Measurements from ENCODE around the gene ABCG2.
A peak's percentile ranks its signal among the peaks of the same experiment; 100 is the strongest.

Gene ABCG2

DNA sequence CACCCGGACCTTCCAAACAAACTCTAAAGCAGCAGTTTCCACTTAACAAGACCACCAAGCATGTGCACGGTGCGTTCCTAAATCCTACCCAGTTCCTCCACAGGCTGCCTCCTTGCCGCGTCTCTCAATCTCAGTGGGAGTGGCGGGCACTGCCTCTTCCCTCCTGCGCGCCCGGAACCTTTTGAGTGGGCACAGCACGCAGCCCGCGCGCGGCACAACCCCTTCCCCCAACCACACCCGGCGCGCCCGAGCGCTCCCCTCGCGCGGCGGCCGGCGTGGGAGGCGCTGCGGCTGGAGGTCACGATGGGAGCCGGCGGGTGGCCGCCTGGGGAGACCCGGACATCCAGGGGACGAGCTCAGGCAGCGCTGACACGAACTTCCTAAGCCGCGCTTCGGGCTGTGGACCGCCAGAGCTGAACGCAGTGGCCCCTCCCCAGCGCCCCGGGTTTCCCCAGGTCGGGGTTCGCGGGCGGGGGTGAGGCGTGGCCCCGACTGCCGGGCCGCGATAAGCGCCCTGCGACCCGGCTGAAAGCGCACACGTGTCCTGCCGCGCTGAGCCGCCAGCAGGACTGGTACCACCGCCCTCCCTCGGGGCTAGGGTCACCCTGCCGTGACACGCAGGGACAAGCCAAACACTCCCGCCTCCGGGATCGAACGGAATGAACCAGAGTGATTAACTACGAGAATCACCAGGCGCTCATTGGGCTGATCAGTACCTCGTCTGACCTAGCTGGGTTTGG lies at the start of gene ABCG2:
TSS of gene ABCG2 (minus strand) at position 151 of the 740 bp plus-strand sequence. CDS start 18,644 bp downstream, outside the sequence.
- DNase-seq (ENCODE audit: low spot score): peak; percentile 53

DNA sequence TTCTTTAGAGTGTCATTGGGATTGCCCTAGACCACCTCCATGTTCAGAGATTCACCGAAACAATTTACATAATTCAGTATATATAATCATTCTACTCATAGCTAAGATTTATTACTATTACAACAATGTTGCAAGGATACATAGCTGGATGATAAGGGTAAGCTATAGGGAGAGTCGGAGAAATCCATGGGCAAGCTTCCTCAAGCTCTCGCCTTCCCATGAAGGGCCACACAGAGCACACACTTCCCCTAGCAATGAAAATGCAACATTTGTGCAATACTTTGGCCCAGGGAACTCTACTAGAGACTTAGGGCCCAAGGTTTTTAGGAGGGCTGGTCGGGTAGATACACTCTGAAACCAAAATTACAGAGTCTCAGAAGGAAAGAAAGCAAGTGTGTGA lies 49.7 kb upstream of the ABCG2 start:
- DNase-seq (ENCODE audit: low spot score): no peak

DNA sequence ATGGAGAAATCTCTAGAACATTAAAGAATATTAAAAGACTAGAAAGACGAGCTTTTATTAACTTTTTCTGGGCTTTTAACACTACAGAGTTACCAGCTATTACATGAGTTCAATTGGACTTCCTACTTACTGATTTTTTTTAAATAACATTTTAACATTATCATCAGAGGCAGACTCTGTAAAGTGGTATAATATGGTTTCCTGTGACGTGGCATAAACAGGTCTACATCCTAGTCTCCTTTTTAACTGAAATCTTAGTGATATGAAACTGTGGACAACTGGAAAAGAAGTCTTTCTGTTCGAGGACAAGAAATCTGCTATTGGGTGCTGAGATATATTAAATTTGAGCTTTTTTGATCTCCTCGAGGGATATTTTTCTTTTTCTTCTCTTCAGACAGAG lies 48.7 kb upstream of the ABCG2 start:
- no peak for DNase-seq (ENCODE audit: low spot score)

DNA sequence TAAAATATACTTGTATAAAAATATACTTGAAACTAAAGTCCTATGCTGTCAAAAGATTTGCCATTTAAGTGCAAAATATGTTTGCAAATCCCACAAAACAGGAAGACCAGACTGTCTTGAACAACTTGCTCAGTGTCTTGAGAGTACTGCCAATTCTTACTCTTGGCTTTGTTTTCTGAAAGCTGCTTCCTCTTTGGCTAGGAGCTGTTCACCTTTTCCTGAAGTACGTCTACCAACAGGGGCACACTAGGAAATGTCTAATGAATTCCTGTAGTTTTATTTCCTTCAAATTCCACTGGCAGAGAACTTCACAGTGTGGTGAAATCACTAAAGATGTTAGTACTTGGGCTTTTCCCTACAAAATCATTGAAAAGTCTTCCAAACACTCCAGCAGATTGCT lies 46.4 kb upstream of the ABCG2 start:
- DNase-seq (ENCODE audit: low spot score): no peak

DNA sequence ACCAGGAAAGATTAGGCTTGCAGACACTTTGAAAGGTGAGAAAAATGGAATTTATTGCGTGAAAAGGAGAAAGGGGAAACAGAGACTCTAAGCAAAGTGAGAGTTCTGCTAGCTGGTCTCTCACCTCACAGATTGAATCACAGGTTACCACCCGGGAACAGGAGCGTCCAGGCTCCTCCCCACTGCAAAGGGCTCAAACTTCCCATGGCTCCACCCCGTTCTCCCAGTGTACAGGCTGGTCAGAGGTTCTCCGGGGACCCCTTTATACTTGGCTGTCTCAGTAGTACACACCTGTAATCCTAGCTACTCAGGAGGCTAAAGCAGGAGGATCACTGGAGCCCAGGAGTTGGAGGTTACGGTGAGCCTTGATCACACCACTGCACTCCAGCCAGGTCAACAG lies 44.0 kb upstream of the ABCG2 start:
- DNase-seq (ENCODE audit: low spot score): no peak

DNA sequence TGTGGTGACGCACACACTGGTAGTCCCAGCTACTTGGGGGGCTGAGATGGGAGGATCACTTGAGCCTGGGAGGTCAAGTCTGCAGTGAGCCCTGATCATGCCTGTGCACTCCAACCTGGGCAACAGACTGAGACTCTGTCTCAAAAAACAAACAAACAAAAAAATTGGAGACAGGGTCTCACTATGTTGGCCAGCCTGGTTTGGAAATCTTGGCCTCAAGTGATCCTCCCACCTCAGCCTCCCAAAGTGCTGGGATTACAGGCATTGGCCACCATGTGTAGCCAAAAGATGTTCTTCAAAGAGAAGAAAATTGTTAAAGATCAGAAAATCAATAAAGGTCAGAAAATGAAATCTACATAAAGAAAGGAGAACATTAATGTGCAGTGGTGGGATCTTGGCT lies 41.7 kb upstream of the ABCG2 start:
- no peak for DNase-seq (ENCODE audit: low spot score)

DNA sequence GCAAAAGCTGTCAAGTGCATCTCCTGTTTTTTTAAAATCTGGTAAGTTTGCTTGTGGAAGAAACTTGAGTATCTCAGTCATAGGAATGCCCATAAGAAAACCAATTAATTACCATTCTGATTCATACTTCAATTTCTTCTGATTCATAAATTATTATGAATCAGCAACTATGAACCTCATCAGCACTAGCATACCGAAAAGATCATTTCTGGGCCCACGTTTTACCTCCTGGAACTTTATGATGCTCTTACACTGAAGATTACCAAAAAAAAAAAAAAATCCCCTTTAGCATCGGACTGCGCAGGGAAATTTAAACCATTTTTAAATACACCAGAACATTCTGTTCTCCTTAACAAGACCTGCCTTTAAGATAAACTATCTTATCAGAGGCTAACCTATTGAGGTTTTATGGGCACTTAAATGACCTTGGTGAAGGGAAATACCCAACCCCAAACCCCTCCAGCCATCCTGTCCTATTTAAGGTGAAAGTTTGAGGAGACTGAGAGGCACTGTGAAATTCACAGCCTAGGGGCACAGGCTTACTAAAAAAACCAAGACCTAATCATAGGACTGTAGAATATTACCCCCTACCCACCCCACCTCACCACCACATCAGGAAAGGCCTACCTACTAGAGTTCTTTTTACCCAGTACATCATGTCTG lies 38.2 kb upstream of the ABCG2 start:
- no peak for DNase-seq (ENCODE audit: low spot score)

DNA sequence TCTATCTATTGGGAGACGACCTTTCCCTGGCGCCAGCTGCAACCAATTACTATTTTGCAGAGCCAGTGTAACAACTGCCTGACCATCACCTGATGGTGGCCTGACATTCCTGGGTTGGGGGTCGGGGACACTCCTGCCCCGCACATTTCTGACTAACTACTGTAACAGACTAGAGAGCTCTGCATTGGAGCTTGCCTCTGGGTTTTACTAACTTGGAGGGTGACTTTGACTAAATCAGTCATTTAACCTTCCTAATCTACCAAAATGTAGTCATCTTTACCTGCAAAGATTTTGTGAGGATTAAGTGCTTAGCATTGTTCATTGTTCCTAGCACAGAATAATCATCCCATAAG lies 37.5 kb upstream of the ABCG2 start:
- DNase-seq (ENCODE audit: low spot score): no peak

DNA sequence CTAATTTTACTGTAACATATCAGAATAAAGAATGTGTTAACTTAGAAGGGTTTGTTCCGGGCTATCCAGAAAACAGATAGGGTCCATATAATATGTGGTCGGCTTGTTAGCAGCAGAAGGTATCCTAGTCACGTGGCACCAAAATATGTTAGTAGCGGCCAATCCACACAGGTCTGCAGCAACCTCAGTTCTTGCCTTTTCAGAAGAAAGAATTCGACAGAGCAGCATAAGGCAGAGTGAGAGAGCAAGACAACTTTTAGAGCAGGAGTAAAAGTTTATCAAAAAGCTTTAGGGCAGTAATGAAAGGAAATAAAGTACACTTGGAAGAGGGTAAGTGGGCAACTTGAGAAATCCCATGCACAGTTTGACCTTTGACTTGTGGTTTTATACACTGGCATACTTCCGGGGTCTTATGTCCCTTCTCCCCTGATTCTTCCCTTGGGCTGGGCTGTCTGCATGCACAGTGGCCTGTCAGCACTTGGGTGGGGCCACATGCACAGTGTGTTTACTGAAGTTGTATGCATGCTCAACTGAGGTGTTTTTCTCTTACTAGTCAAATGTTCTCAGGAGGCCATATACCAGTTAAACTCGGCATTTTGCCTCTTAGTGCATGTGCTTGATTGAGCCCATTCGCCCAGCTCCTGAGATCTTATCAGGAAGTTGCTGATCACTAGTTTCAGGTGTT lies 37.0 kb upstream of the ABCG2 start:
- peak; percentile 55 for DNase-seq (ENCODE audit: low spot score)

DNA sequence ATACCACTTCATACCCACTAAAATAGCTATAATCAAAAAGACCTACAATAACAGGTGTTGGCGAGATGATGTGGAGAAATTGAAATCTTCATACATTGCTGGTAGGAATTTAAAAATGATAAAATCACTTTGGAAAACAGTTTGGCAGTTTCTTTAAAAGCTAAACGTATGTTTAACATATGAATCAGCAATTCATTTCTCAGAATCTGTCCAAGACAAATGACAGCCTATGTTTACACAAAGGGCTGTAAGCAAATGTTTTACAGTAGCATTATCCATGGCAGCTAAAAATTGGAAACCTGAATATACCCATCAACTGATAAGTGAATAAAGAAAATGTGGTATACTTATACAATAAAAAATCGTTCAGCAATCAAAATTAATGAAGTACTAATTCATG lies 33.0 kb upstream of the ABCG2 start:
- no peak for DNase-seq (ENCODE audit: low spot score)

DNA sequence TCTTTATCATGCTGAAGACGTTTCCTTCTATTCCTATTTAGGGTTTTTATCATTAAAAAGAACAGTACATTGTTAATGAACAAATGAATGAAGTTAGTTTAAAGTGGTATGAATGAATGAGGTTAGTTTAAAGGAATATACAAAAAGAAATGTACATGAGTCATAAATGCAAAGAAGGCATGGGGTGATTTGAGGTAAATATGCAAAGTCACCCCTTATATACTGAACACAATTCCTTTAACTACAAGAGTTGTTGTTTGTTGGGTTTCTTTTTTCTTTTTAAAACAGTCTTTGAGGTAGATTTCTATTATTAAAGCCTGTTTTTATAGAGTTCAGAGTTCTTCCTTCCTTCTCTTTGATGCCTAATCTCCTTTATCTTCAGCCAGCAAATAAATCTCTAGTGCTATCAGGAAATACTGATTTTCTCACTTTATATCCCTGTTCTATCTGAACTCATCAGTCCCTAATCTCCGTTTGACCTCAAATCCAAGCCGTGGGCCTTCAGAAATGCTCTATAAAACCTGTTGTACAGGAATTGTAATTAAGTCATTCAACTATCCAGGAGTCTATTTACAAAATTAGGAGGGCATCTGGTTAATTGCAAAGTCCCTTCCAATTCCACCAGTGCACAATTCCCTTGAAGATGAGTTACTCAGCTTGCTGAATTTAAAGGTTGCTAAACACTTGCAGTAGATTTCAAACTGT lies 31.6 kb upstream of the ABCG2 start:
- peak; percentile 52 for DNase-seq (ENCODE audit: low spot score)

DNA sequence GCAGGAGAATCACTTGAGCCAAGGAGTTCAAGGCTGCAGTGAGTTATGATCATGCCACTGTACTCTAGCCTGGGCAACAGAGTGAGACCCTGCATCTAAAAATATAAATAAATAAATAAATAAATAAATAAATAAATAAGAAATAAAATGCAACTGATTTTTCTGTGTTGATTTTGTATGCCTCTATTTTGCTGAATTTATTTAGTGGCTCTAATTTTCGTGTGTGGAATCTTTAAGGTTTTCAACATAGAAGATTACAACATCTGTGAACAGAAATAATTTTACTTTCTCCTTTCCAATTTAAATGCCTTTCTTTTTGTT lies 30.9 kb upstream of the ABCG2 start:
- DNase-seq (ENCODE audit: low spot score): no peak

DNA sequence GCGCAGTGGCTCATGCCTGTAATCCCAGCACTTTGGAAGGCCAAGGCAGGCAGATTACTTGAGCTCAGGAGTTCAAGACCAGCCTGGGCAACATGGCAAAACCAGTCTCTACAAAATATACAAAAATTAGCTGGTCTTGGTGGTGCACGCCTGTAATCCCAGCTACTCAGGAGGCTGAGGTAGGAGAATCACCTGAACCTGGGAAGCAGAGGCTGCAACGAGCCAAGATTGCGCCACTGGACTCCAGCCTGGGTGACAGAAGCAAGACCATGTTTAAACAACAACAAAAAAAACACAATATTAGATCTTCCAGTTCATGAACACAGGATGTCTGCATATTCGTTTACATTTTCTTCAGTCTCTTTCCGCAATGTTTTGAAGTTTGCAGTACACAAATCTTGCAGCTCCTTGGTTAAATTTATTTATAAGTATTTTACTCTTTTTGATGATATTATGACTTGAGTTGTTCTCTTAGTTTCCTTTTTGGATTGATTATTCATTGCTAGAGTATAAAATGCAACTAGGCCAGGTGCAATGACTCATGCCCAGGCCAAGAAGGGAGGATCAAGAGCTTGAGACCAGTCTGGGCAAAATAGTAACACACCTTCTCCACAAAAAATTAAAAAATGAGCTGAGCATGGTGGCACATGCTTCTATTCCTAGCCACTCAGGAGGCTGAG lies 30.4 kb upstream of the ABCG2 start:
- no peak for DNase-seq (ENCODE audit: low spot score)

DNA sequence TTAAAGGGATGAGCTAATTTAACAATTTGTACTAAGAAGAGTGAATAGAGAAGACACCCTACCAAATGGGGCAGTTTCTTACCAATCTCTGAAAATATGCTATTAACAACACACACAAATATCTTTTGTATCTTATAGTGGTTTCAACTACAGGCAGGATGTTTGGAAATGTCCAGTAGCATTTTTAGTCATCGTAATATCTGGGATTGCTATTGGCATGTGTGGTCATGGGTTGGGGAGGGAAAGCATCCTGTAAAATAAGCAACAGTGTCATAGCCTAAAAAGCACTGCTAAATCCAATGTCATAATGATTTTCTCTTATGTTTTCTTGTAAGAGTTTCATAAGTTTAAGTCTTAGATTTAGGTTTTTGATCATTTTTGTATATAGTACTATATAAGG lies 29.3 kb upstream of the ABCG2 start:
- DNase-seq (ENCODE audit: low spot score): no peak

DNA sequence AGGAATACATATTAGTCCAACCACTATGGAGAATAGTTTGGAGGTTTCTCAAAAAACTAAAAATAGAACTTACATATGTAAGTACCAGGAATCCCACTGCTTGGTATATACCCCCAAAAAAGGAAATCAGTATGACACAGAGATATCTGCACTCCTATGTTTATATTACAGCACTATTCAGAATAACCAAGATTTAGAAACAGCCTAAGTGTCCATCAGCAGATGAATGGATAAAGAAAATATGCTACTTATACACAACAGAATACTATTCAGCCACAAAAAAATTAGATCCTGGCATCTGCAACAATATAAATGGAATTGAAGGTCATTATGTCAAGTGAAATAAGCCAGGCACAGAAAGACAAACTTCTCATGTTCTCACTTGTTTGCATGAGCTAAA lies 27.5 kb upstream of the ABCG2 start:
- no peak for DNase-seq (ENCODE audit: low spot score)

DNA sequence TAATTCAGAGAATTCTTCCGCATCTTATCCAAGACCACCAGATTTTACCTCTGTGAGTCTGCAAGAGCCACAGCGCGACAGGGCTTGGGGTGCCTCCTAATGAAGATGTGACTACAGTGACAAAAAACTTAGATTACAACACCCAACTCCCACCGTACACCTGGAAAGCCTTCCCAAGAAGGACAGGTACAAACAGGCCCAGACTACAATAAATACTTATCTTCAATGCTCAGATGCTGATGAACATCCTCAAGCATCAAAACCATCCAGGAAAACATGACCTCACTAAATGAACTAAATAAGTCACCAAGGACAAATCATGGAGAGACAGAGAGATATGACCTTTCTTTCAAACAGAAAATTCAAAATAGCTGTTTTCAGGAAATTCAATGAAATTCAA lies 20.8 kb upstream of the ABCG2 start:
- DNase-seq (ENCODE audit: low spot score): no peak

DNA sequence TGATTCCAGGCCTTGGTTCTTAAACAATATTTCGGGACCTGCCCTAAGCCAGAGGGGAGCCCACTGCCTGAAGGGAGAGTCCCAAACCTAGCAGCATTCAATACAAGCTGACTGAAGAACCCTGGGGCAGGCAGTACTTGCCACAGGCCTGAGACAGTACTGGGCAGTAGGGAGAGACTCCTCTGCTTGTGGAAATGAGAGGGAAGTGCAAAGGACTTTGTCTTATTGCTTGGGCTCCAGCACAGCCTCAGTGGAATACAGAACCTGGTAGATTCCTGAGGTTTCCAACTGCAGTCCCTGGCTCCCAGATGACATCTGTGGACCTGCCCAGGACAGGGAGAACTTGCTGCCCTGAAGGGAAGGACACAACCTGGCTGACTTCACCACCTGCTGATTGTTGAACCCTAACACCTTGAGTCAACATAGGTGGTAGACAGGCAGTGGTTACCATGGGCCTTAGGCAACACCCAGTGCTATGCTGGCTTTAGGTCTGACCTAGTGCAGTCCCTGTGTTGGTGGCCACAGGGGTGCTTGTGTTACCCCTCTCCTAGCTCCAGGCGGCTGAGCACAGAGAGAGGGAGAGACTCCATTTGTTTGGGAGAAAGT lies 20.3 kb upstream of the ABCG2 start:
- no peak for DNase-seq (ENCODE audit: low spot score)

DNA sequence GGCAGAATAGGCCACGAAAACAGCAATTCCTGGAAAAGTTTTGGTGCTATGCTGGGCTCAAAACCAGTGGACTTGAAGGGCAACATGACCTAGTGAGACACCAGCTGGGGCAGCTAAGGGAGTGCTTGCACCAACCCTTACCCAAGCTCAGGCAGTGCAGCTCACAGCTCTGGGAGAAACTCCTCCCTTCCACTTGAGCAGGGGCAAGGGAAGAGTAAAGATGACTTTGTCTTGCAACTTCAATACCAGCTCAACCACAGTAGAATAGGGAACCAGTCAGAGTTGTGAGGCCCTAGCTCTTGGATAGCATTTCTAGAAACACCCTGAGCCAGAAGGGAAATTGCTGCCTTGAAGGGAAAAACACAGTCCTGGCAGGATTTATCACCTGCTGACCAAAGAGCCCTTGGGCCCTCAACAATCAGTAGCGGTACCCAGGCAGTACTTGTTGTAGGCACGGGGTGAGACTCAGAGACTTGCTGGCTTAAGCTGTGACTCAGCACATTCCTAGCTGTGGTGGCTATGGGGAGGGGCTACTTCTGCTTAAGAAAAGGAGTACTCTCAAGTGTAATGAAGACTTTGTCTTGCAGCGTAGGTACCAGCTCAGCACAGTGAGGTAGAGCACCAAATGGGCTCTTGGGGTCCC lies 19.7 kb upstream of the ABCG2 start:
- peak; percentile 84 for DNase-seq (ENCODE audit: low spot score)

DNA sequence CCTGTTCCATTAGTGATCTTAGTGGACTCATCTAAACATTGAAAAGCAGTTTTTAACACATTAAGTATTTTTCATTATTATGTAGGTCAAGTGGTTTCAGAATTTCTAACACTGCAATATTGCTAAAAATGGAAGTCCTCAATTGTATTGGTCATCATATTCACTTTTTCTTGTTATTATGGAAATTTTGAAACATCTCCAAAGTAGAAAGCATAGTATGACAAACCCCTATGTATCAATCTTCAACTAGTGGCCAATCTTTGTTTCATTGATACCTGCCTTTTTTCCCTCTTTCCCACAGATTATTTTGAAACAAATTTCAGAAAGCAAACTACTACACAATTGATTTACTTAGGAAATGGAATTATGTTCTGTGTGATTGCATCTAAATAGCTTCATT lies 14.5 kb upstream of the ABCG2 start:
- no peak for DNase-seq (ENCODE audit: low spot score)

DNA sequence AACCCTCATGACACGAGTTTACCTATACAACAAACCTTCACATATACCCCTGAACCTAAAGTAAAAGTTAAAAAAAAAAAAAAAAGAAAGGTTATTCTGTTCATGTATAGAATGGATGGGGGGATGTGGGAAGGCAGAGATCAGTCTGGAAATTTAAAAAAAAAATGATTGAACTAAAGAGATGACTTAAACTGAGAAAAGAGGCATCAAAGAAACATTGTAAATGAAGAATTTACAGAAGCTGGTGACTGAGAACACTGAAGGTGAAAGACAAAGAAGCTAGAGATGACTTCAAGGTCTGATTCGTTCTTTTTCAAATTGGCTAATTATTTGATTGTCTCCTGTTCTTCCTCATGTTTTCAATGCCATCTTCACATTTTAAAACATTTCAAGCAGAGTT lies 12.8 kb upstream of the ABCG2 start:
- DNase-seq (ENCODE audit: low spot score): no peak

DNA sequence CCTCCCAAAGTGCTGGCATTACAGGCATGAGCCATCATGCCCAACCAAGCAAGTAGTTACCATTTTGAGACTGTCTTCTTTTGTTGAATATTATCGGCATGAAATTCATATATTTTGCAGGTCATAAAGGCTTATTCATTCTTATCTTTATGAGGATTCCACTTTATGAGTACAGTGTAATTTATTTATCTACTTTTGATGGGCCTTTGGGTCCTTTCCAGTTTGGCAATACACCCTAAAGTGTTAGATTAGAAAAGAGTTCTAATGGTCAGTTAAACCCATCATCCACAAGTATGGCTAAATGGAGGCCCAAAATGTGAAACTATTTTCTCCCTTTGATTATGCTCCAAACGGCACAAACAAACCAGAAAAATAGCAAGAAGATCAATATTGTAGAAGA lies 10.9 kb upstream of the ABCG2 start:
- DNase-seq (ENCODE audit: low spot score): no peak

DNA sequence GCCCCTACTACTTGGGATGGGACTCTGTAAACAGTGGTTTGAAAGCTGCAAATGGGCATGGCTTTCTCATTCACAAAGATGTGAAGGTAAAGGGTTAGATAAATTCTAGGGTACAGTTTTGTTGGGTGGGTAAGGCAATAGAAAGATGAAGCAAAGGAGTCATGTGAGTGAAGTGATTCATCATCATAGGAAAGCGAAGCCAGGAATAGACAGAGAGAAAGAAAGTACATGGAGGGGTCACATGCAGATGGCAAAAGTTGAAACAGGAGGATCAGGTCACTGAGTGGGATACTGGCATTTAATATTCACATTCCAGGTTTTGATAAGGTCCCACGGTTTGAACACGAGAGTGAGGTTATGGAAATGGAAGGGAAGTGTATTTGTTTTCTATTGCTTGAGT lies 8.2 kb upstream of the ABCG2 start:
- DNase-seq (ENCODE audit: low spot score): no peak

Data from LoVo (cell line).